Lower leg skin (tissue), 4 donors: Measurements from ENCODE around the gene ANKK1. TPM values are rescaled to one million over a fixed set of nuclear protein-coding genes. Genes with fewer than 3 reads are reported as not detected.

Source experiments
- DNase-seq, 2 donors: peaks; one replicate each; pipeline ENCODE4 v3.0.0-alpha.2; 2019; ENCODE audit warnings: low spot score in 2 of 2
- H3K4me3 ChIP-seq: fragments of 200-600 bp; sonication (generic); 2 replicates; pipeline ENCODE4 v1.5.1; 2017; ENCODE audit warnings: mild to moderate bottlenecking, low read depth; ENCODE audit not compliant: poor library complexity, severe bottlenecking
- POLR2A ChIP-seq, 2 donors: fragments of 450-650 bp; IDR thresholded peaks; one replicate each; pipeline ENCODE4 v1.6.1; 2016 to 2017; ENCODE audit warnings: antibody characterized with exemption in 2 of 2, mild to moderate bottlenecking in 1 of 2, moderate library complexity in 1 of 2
- WGBS, 2 donors: methylation state at CpG; one replicate each; pipeline ENCODE4 v1.1.5; 2018; 5-methylcytosine and 5-hydroxymethylcytosine counted together
- intact Hi-C: fragments of 100-400 bp; cut with DNase I; formaldehyde crosslinking; loops from one replicate; pipeline ENCODE4 v1.15.0; 2023; ENCODE audit warnings: low total_unique reads
- total RNA-seq, 4 donors: library from RNA; depleted of rRNA; stranded (reverse); fragments of >200 nt; gene quantifications; one replicate each; pipeline ENCODE4 v1.1.0, GENCODE V29; 2016
- TF ChIP-seq, protein P1 (sequence below), 3 donors: fragments of 450-650 bp; IDR thresholded peaks; one replicate each; pipeline ENCODE4 v1.5.1; 2016; ENCODE audit warnings: antibody characterized with exemption in 3 of 3, mild to moderate bottlenecking in 3 of 3, moderate library complexity in 2 of 3

The ANKK1 gene
- total RNA-seq, 4 donors from 2014 or later, result 1.3 to 8.4 (median 3.5) TPM

DNA sequence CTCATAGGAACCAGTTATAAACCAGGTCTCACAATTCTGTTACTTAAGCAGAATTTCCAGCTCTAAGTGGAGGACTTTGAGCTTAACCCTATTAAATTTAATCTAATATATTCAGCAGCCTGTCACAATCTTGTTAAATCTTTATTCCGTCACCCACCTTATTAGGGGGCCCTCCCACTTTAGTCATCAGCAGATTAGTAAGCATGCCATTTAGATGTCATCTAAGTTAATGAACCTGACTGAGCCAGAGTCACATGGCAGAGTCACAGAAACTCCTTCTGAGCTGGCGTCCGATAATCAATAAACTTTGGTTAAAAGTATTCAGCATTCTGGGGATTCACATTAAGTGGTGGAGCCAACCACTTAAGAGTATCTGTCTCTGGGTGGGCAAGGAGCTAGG is 38.1 kb upstream of the ANKK1 start:
- WGBS, 2 donors, result 85 to 87% methylated on average over 3 of the region's 3 CpGs
- TF ChIP-seq, protein P1, sequence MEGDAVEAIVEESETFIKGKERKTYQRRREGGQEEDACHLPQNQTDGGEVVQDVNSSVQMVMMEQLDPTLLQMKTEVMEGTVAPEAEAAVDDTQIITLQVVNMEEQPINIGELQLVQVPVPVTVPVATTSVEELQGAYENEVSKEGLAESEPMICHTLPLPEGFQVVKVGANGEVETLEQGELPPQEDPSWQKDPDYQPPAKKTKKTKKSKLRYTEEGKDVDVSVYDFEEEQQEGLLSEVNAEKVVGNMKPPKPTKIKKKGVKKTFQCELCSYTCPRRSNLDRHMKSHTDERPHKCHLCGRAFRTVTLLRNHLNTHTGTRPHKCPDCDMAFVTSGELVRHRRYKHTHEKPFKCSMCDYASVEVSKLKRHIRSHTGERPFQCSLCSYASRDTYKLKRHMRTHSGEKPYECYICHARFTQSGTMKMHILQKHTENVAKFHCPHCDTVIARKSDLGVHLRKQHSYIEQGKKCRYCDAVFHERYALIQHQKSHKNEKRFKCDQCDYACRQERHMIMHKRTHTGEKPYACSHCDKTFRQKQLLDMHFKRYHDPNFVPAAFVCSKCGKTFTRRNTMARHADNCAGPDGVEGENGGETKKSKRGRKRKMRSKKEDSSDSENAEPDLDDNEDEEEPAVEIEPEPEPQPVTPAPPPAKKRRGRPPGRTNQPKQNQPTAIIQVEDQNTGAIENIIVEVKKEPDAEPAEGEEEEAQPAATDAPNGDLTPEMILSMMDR (IDR thresholded peaks at IDR 0.05), result no peak
- intact Hi-C loops, result no loop called here
- no peak for DNase-seq
- no peak overlapping the region for H3K4me3 ChIP-seq

DNA sequence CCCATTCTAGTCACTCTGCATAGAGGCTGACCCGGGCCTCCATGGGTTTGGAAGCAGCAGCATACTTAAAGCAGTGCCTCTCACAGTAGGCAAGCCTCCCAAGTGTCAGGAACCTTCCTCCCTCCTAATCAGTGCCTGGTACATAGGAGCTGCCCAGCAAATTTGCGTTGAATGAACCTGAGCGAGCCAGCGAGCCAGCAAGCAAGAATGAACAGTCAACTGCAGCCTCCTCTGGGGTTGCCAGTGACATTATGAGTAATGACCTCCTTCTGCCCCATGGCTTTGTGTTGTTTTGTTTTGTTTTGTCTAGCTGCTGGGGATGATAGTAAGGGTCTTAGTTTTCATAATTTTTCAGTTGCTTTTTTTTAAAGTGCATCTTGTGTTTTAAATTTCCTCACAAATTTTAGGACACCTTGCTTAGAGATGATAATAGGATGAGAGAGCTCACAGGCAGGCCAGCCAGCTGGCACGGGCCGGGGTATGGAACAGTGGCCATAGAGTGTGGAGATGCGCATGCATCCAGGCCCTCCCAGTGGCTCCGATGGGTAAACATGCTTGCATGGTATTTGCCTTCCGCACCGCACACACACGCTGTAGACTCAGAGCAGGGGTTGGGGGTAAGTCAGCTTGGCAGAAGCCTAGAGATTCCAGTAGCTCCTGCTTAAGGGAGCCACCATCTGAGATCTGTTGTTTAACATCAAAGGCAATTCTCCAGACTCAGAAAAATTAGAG is 37.1 kb upstream of the ANKK1 start:
- H3K4me3 ChIP-seq, result no peak overlapping the region
- intact Hi-C loops, result no loop called here
- 88 to 89% methylated on average over 11 of the region's 11 CpGs for WGBS, 2 donors
- no peak for TF ChIP-seq POLR2A (IDR thresholded peaks at IDR 0.05)
- TF ChIP-seq, protein P1 (IDR thresholded peaks at IDR 0.05), result no peak
- no peak for DNase-seq

DNA sequence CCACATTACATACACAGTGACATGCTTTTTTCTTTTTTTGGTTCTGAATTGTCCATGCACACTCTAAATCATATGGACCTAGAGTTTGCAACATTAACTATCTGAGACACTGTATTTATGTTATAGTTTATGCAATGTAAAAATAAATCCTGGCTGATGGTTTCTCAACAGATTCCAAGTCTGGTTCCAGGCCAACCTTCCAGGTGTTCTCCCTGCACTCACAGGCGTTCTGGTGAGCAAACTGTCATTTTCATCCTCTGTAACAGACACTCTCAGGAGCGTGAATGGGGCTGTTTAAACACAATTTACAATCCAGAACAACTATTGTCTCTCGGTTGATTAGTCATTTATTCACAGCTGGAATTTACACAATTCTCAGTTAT is 36.5 kb upstream of the ANKK1 start:
- no peak for DNase-seq
- TF ChIP-seq POLR2A (IDR thresholded peaks at IDR 0.05), result no peak
- TF ChIP-seq, protein P1 (IDR thresholded peaks at IDR 0.05), result no peak
- WGBS, 2 donors, result 69 to 85% methylated on average over 3 of the region's 3 CpGs
- H3K4me3 ChIP-seq, result no peak overlapping the region
- intact Hi-C loops, result no loop called here

DNA sequence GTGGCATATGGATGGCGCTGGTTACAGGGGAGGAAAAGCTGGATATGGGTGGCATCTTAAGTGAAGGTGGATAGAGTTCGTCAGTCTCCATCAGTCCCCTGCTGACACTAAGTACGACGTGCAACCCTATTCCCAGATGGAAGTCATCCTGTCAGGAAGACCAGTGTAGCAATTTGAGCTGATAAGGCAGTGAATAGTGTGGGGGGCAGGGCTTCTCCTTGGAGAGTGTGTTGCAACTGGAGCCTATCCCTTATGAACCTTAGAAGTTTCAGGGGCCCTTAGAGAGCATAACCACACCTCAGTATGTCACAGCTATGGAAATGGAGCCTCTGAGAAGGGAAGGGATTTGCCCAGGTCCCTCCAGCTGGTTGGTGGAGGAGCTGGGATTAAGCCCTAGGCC is 36.1 kb upstream of the ANKK1 start:
- no peak overlapping the region for H3K4me3 ChIP-seq
- intact Hi-C loops, result no loop called here
- DNase-seq, result no peak
- WGBS, 2 donors, result 90 to 93% methylated on average over 4 of the region's 4 CpGs
- TF ChIP-seq, protein P1 (IDR thresholded peaks at IDR 0.05), result no peak
- no peak for TF ChIP-seq POLR2A (IDR thresholded peaks at IDR 0.05)

DNA sequence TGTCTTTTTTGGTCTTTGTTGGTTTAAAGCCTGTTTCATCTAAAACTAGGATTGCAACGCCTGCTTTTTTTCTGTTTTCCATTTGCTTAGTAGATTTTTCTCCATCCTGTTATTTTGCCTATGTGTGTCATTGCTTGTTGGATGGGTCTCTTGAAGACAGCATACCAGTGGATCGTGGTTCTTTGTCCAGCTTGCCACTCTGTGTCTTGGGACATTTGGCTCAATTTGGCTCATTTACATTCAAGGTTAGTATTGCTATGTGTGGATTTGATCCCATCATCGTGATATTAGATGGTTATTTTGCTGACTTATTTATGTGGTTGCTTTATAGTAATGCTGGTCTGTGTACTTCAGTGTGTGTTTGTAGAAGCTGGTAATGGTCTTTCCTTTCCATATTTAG is 31.4 kb upstream of the ANKK1 start:
- no peak for DNase-seq
- intact Hi-C loops, result no loop called here
- H3K4me3 ChIP-seq, result no peak overlapping the region
- TF ChIP-seq, protein P1 (IDR thresholded peaks at IDR 0.05), result no peak
- no peak for TF ChIP-seq POLR2A (IDR thresholded peaks at IDR 0.05)
- WGBS, 2 donors, result 93 to 99% methylated on average over 3 of the region's 3 CpGs

DNA sequence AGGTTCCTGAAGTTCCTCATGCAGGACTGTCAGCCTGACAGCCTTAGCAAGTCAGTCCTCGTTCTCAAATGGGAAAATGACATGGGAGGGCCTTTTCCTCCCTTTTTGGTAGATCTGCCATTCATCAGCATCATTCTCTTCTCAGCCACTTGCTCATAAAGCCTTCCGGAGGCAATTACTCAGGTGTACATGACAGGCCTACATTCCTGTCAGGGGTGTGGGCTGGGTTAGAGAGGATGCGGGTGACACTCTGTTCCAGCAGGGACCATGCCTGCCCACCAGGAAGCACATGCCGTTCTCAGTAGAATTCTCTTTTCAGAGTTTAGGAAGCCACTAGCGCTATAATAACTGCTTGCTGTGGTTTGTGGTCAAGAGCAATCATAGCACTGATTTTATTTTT is 24.2 kb upstream of the ANKK1 start:
- DNase-seq, result peak in 1 of 2 donors; percentile 62
- no peak for TF ChIP-seq POLR2A (IDR thresholded peaks at IDR 0.05)
- TF ChIP-seq, protein P1 (IDR thresholded peaks at IDR 0.05), result no peak
- intact Hi-C loops, result no loop called here
- H3K4me3 ChIP-seq, result no peak overlapping the region
- WGBS, 2 donors, result 57 to 74% methylated on average over 5 of the region's 5 CpGs
